ENCODE measurements around the gene GRIN1.

The GRIN1 gene

DNA sequence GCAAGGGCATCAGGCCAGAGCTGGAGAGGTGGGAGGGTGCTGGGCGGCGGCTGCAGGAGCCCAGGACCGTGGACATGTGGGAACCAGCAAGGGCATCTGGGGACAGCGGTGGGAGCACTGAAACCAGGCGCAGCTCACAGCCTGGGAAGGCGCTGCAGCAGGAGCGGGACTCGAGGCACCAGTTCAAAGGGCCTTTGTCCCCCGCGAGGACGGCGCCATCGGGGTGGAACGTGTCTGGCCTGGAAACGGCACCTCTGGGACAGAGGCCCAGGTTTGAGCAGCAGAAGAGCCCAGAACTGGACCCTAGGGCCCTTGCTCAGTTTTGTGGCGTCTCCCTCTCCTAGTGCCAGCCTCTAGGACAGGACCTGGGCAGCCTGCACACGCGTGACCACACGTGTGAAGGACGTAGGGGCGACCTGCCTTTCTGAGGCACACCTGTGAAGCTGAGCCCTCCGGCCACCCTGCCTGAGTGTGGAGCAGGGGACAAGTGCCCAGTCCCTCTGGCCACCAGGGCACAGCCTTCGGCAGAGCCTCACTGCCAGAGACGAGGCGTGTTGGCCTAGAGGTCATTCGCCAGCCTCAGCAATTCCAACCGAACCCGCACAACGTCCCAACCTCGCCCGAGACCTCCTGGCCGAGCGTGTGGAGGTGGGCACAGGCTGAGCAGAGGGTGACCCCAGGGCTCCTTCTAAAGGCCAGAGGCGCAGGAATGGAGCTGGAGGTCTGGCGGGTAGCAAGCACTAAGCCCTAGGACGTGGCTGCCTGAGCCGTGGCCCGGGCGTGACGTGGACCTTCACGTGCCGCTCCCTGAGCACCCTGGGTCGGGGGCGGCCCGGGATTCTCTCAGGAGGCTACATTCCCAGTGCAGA, 35.1 kb downstream of the GRIN1 start:
- Histone ChIP-seq H3K27me3 (ENCODE audit: low read length) (no peaks in the 10 kb centered on the region), H4K20me1 (ENCODE audit: low read depth, low read length) (no peaks in the 10 kb centered on the region), H3K36me3 (ENCODE audit: low read length) (no peaks in the 10 kb centered on the region), H3K27ac (ENCODE audit: low read depth, low read length) (no peak overlapping the region), H3F3A (ENCODE audit: insufficient read depth) (no peaks in the 10 kb centered on the region), H3K9ac (ENCODE audit: low read length) (no peak overlapping the region), H3K9me3 (ENCODE audit: insufficient read depth, low read length) (no peaks in the 10 kb centered on the region), H3K79me2 (ENCODE audit: insufficient read depth, low read length) (no peaks in the 10 kb centered on the region), H3K4me2 (ENCODE audit: low read depth, low read length, poor library complexity, severe bottlenecking) (no peak overlapping the region), H3K9me2 (replicated peaks; ENCODE audit: insufficient read depth, low read length) (no peaks in the 10 kb centered on the region), H2AFZ (ENCODE audit: low read depth, low read length, severe bottlenecking) (no peak overlapping the region), H3K4me3 (ENCODE audit: insufficient read depth, low read length, poor library complexity, severe bottlenecking) (no peak overlapping the region)
- TF ChIP-seq EZH2phosphoT487 (conservative IDR thresholded peaks at IDR 0.05; ENCODE audit: low read length) = no peak
- TF ChIP-seq, protein P1, sequence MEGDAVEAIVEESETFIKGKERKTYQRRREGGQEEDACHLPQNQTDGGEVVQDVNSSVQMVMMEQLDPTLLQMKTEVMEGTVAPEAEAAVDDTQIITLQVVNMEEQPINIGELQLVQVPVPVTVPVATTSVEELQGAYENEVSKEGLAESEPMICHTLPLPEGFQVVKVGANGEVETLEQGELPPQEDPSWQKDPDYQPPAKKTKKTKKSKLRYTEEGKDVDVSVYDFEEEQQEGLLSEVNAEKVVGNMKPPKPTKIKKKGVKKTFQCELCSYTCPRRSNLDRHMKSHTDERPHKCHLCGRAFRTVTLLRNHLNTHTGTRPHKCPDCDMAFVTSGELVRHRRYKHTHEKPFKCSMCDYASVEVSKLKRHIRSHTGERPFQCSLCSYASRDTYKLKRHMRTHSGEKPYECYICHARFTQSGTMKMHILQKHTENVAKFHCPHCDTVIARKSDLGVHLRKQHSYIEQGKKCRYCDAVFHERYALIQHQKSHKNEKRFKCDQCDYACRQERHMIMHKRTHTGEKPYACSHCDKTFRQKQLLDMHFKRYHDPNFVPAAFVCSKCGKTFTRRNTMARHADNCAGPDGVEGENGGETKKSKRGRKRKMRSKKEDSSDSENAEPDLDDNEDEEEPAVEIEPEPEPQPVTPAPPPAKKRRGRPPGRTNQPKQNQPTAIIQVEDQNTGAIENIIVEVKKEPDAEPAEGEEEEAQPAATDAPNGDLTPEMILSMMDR (IDR thresholded peaks at IDR 0.05; ENCODE audit: insufficient read depth, low read length, poor library complexity, severe bottlenecking) = no peak

DNA sequence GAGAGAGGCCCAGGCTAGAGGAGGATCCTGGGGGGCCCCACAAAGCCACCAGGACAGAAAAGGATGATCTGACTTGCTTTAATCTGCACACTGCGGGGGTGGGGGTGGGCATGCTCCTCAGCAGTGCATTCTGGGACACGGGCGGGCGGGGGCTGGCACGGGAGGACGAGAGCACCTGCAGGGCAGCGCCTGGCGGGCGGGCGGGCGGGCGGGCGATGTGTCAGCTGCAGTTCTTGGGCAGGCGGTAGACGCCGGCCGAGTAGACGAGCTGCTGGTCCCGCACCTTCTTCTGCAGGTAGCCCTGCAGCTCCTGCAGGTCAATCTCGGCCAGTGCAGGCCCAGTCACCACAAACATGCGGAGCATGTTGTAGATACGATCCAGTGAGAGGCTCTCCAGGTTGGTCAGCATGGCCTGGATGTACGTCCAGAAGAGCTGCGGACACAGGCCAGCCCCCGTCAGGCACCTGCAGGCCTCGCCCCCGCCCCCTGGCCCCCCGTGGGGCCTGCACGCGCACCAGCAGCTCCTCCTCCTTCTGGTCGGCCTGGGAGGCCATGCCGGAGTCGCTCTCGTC, 35.9 kb downstream of the GRIN1 start:
- no peaks in the 10 kb centered on the region for H4K20me1 ChIP-seq (ENCODE audit: low read depth, low read length)
- peak overlapping the region; percentile 7 for H3K4me2 ChIP-seq (ENCODE audit: low read depth, low read length, poor library complexity, severe bottlenecking)
- no peak overlapping the region for H3K4me3 ChIP-seq (ENCODE audit: insufficient read depth, low read length, poor library complexity, severe bottlenecking)
- H3K9ac ChIP-seq (ENCODE audit: low read length) = no peak overlapping the region
- TF ChIP-seq EZH2phosphoT487 (conservative IDR thresholded peaks at IDR 0.05; ENCODE audit: low read length) = no peak
- TF ChIP-seq, protein P1 (IDR thresholded peaks at IDR 0.05; ENCODE audit: insufficient read depth, low read length, poor library complexity, severe bottlenecking) = no peak
- H3F3A ChIP-seq (ENCODE audit: insufficient read depth) = no peaks in the 10 kb centered on the region
- H3K79me2 ChIP-seq (ENCODE audit: insufficient read depth, low read length) = no peaks in the 10 kb centered on the region
- no peak overlapping the region for H2AFZ ChIP-seq (ENCODE audit: low read depth, low read length, severe bottlenecking)
- H3K9me2 ChIP-seq (replicated peaks; ENCODE audit: insufficient read depth, low read length) = no peaks in the 10 kb centered on the region
- H3K27me3 ChIP-seq (ENCODE audit: low read length) = no peaks in the 10 kb centered on the region
- H3K27ac ChIP-seq (ENCODE audit: low read depth, low read length) = no peak overlapping the region
- H3K9me3 ChIP-seq (ENCODE audit: insufficient read depth, low read length) = no peaks in the 10 kb centered on the region
- no peaks in the 10 kb centered on the region for H3K36me3 ChIP-seq (ENCODE audit: low read length)

DNA sequence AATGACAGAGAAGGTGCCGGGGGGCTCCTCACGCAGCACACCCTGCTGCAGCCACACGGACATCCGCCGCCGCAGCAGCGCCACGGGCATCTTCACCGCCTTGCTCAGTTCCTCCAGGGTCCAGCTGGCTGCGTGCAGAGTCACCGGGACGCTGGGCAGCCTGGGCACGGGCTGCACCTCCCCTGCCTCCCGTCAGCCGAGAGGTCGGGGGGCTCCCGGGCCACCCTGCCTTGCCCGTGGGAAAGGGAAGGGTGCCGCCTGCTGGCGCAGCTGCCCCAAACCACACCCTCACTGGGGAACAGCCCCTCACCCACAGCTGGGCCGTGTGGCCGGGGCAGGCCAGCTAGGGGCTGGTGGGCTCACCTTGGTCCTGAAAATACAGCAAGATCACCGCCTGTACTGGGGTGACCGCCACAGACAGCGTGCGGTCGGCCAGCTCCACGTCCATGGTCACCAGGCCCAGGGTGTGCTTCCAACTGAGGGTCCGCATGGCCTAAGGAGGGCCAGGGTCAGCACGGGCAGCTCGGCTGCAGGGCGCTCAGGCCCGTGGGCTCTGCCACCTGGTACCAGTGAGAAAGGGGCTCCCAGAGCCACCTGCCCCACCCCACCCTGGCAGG, 36.5 kb downstream of the GRIN1 start:
- Histone ChIP-seq H3K4me2 (ENCODE audit: low read depth, low read length, poor library complexity, severe bottlenecking) (peak overlapping the region; percentile 7), H3K27me3 (ENCODE audit: low read length) (no peaks in the 10 kb centered on the region), H3K79me2 (ENCODE audit: insufficient read depth, low read length) (no peaks in the 10 kb centered on the region), H3F3A (ENCODE audit: insufficient read depth) (no peaks in the 10 kb centered on the region), H3K4me3 (ENCODE audit: insufficient read depth, low read length, poor library complexity, severe bottlenecking) (no peak overlapping the region), H2AFZ (ENCODE audit: low read depth, low read length, severe bottlenecking) (no peak overlapping the region), H3K9me2 (replicated peaks; ENCODE audit: insufficient read depth, low read length) (no peaks in the 10 kb centered on the region), H3K36me3 (ENCODE audit: low read length) (no peaks in the 10 kb centered on the region), H3K27ac (ENCODE audit: low read depth, low read length) (no peak overlapping the region), H3K9me3 (ENCODE audit: insufficient read depth, low read length) (no peaks in the 10 kb centered on the region), H4K20me1 (ENCODE audit: low read depth, low read length) (no peaks in the 10 kb centered on the region), H3K9ac (ENCODE audit: low read length) (no peak overlapping the region)
- TF ChIP-seq EZH2phosphoT487 (conservative IDR thresholded peaks at IDR 0.05; ENCODE audit: low read length) = no peak
- TF ChIP-seq, protein P1 (IDR thresholded peaks at IDR 0.05; ENCODE audit: insufficient read depth, low read length, poor library complexity, severe bottlenecking) = no peak

Data from SU-DHL-6 (cell line).